Measurements from ENCODE around the gene MORN4.

DNA sequence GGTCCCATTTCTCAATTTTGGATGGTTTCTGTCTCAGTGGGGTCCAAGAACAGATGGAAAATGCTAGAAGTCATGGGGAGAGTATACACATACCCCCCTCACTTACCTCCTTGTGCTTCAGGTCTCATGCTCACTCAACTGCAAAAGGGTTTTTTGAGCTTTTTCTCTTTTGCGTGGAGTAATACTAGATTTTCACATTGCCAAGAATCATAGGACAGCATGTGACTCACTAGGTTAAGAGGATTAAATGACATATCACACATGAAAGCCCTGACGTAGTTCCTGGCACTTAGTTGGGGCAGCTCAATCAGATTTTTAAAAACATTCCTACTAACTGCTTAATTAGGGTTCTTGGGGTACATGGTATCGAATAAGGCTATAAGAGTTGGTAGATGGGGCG is 11.6 kb upstream of the MORN4 start:
- TF ChIP-seq POLR2A (IDR thresholded peaks at IDR 0.05; ENCODE audit: low read length) (no peak), GATA1 (IDR thresholded peaks at IDR 0.05; ENCODE audit: low read depth, low read length) (no peak)
